Kidney tubule cell (primary cell): ENCODE data around the gene KCTD16.

Experiments
- DNase-seq: peaks from one replicate; pipeline ENCODE4 v3.0.0-alpha.2; 2018; ENCODE audit warnings: low spot score

Gene KCTD16

GRCh38 chr5:144403817-144404420 is 233.2 kb downstream of the KCTD16 start:
- DNase-seq: no peak

GRCh38 chr5:144404672-144405071 is 234.0 kb downstream of the KCTD16 start:
- DNase-seq: no peak

DNA sequence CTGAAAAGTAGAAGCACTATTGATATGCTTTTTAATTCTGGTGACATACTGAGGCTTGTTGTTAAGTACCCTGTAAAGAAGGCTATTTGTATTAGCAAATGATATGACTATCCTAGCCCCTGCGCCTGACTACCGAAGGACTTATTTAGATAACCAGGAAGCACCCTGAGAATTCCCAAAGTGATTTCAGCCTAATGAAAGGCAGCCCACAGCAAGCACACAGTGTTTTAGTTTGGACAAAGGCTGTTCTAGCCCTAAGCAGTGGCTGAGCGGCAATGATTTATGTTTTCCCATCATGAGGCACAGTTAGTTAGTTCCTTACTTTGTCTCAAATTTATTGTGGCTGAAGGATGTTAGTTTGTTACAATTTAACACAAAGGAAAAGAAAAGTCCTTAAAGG is 235.3 kb downstream of the KCTD16 start:
- DNase-seq: no peak

DNA sequence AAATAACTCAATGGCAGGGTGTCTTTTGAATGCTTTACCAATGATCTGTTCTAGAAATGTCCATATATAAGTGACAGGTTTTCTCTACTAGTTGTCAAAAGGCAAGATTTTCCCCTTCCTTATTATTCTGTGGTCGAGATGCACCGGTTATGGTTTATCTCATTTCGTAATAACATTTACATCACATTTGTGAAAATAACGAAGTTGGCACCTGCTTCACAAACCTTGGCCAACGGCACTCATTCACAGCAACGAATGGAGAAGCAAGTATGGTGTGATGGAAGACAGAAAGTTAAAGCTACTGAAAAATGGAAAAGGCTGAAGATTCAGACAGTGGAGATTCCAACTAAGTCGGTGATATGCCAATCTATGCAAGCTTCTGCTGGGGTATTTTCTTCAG is 235.8 kb downstream of the KCTD16 start:
- DNase-seq: no peak

DNA sequence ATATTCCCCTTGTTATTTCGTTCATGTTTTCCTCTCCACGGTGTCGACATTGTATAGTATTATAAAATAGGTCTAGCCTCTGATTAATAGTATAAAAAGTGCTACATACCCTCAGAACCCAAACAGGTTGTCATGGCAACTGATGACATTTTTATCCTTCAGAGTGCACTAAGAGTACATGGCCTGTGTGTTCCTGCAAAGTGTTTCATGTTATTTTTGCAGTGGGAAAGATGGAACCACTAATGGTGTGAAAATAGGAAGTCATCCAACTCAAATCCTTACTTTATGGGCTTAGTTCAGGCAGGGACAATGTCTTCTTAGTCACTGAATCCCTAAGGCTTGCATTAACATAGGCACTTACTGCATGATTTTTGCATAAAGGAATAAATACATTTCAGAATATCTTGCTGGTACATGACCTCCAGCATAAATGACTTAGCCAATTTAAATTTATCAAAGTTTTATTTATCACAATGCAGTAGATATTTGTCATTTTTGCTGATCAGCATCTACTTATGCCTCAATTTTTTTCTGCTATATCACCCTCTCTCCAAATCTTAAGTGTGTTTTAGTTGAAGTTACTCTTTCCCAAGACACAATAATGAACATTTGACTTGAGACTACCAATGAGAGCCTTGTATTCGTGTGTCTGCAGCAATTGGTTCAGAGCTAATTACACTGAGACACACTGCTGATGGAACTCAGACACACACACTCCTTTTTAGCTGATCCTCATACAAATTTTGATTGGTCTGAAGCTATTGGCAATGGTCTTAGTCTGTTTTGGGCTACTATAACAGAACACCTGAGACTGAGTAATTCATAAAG is 243.7 kb downstream of the KCTD16 start:
- DNase-seq: no peak

DNA sequence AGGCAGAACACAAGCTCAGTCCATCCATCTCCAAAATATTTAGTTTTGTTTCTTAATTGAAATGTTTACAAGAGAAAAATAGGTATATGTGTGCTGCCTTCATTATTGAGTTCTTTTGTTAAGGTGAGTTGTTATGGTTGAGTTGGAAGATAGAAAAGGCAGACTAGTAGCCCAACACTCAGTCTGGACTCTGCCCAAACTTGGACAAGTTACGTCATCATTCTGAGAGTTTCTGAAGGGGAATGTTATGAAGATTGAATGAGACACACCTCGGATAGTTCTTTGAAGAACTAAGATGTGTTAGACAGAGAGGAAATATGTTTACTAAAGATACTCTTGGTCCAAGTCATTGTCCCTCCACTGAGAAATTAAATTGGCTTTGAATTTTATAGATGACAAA is 245.5 kb downstream of the KCTD16 start:
- no peak for DNase-seq

DNA sequence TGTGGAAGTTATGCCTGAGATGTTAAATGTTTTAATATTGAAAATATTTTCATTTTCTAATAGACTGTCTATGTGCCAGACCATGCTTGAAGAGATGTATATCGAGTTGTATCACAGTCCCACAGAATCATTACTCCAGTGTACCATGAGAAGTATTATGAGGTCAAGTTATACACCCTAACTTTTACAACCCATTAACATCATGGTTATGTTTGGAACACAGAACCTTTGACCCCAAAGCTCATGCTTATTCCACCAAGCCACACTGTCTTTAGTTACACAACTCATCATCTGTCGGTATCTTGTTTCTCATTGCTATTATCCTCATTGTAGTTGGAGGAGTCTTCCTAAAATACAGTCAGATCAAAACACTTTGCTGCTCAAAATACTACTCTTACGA is 248.0 kb downstream of the KCTD16 start:
- no peak for DNase-seq

GRCh38 chr5:144421411-144421810 is 250.7 kb downstream of the KCTD16 start:
- peak; percentile 66 for DNase-seq

GRCh38 chr5:144422018-144422727 is 251.5 kb downstream of the KCTD16 start:
- no peak for DNase-seq

DNA sequence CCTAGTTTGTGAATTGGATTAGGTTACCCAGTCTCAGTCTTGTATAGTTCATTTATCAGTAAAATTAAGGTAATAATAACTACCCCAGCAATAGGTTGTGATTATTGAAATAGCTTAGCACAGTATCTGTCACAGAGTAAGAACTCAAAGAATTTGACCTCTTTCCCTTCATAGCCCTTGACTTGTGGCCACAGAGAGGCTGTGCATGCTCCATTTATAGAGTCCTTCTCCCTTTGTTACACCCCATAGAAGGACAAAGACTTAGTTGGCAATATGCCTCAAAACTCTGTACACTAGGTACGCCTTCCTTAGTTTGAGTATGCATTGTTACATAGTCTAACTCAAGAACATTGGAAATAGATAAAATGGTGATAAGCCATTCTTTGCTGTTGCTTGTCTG is 257.2 kb downstream of the KCTD16 start:
- DNase-seq: peak; percentile 31

DNA sequence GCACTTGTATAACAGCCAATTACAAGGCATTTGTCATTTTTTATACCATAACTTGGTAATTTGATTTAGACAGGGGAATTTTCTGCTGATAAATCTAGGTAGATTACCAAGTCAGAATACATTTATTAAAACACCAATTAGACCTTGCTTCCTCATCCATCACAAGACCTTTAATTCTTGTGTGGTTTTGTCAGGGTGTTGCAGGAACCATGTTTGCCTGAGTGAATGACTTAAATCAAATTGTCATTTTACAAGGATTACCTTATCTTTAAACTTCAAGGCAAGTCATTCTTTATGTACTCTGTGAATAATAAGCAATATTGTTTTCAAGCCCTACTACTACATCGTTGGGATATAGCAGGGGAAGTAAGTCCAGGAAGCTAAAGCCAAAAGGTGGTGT is 257.7 kb downstream of the KCTD16 start:
- no peak for DNase-seq

DNA sequence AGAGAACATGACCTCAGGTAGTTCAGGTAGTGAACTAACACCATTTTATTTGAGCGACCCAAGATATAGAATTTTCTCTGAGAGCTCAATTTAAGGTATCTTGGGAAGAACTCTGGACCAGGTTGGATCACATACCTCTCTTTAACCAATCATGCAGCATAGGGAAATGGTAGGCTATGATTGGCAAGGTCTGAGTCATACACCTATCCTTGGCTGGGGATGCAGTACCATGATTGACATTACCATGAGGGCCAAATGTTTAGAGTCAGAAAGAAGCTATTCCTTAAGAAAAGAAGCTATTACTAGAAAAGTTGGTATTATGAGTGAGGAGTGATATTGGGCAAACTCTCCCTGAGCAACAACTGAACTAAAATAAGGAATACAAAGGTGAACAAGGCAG is 258.7 kb downstream of the KCTD16 start:
- DNase-seq: no peak

- no peak for DNase-seq
These were observed 259.2 kb downstream of the KCTD16 start for GRCh38 chr5:144429905-144430304.

- no peak for DNase-seq
These were observed 262.6 kb downstream of the KCTD16 start for GRCh38 chr5:144433140-144433822.

- peak; percentile 16 for DNase-seq
These were observed 263.2 kb downstream of the KCTD16 start for GRCh38 chr5:144433893-144434292.

DNA sequence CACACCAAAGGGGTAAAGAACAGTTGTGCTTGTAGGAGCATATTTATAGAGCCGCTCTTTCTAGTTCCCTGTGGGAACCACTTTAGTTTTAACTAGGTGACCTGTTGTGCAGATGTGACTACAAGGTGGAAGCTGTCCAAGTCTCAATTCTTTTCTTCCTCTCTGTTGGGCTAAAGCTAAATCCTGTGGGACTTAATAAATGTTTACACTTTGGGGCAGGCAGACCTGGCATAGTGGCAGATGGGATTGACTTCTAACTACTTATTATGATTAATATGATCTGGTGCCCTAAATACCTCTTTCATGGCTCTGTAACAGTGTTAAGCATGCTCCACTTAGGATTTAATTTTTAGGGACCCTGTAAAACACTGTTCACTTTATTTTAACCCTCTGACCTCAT is 265.3 kb downstream of the KCTD16 start:
- DNase-seq: no peak

DNA sequence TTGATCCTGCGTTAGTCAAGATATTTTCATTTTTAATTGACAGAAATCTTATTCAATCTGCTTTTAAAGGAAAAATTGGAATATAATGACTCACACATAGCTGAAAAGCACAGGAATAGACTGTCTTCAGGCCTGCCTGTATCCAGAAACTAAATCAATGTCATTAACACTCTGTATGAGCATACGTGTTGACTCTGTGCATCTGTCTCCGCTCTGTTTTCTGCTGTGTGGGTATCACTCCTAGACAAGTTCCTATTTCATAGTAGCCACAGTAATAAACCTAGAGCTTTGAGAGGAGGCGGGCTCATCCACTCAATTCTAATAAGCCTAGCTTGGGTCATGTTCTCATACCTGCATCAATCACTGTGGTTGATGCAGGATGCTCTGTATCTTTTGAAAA is 267.6 kb downstream of the KCTD16 start:
- no peak for DNase-seq

GRCh38 chr5:144448457-144448856 is 277.8 kb downstream of the KCTD16 start:
- DNase-seq: no peak

DNA sequence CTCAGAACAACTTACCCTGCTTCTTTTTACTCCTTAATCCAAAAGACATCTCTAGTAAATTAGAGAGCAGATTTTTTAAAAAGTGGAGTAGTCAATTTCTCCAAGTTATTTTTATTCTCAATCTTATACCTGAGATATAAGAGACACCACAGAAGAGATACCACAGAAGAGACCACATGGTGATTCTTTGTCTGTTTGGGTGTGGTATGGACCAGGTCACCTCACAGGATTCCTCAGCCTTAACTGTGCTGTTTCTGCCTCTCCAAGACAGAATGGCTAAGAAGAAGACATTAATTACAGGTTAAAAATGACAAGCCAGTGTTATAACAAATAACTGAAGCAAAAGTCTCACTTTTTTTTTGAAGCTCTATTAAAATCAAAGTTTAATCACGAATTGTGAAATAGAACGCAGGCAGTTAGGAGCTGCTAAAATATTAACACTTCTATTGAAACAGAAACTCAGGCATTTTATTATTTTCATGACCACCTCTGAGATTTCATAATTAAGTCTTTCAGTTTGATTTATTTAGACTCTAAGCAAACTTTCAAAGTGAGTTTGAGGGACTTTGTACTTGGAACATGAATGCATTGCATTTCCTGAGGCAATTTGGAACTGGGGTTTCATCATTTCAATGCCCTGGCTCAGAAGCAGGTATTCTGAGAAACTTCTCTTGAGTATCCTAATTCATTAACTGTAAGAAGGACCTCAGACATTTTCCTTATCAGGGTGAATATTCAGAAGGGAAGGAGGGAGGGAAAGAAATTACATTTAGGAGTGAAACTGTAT is 280.7 kb downstream of the KCTD16 start:
- no peak for DNase-seq

DNA sequence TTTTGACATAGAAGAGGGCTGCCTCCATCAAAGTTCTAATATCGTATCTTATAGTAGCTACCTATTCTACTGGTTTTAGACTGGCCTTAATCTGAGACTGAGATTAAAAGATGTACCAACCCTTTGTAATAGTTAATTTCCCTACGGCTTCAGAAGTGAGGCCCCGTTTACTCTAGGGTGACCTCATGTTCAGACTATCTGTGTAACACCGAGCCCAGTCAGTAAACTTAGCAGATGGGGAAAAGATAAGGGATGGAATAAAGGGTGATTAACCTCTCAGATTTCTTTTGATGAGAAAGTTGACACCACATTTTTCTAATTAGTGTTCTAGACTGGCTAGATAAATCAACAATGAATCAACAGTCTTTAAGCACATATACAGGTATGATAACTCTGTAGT is 283.1 kb downstream of the KCTD16 start:
- DNase-seq: no peak

DNA sequence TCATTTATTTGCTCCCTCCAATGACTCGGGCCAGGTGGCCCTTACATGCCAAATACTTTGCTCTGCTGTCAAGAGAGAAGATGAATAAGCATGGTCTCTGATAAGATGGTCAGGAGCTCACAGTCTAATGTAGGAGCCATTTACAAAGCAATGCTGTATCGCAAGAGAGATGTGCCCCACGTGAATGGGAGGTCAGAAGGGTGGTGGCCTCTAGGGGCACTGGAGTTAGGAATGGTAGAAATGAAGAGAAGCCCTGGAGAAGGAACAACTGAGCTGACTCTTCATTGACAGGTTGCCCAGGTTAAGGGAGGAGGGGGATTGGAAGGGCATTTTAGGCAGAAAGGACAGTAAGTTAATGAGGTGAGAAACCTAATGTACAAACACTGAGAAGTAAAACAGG is 286.5 kb downstream of the KCTD16 start:
- no peak for DNase-seq

- DNase-seq: no peak
These were observed 287.5 kb downstream of the KCTD16 start for GRCh38 chr5:144458216-144458615.
